ENCODE data around the gene PNPLA7. TPM values are rescaled to one million over a fixed set of nuclear protein-coding genes. Genes with fewer than 3 reads are reported as not detected.

Gene PNPLA7
- total and polyA plus RNA-seq, 2 of the 4 experiments (the other 2 are of a cell fraction) = under 0.01 to 0.89 TPM

- Histone ChIP-seq H2AFZ (replicated peaks; ENCODE audit: low read length, poor library complexity) (no peak overlapping the region), H3K23ac (ENCODE audit: low read depth, low read length) (no peak overlapping the region), H3K79me1 (ENCODE audit: low read depth in 1 of 2, low read length in 2 of 2) (no peaks in the 10 kb centered on the region), H3K4me2 (ENCODE audit: low read depth, low read length) (no peak overlapping the region), H3K4ac (ENCODE audit: low read depth, low read length) (no peak overlapping the region), H3K4me1 (ENCODE audit: control insufficient read depth, insufficient read depth, low read length) (peaks cover 6% of the 10 kb centered on the region), H3K18ac (ENCODE audit: low read depth, low read length) (no peak overlapping the region), H2BK20ac (ENCODE audit: low read depth, low read length) (no peak overlapping the region), H2BK15ac (ENCODE audit: low read depth, low read length) (no peak overlapping the region), H3K9me3 (ENCODE audit: control insufficient read depth, insufficient read depth, low read length) (no peaks in the 10 kb centered on the region), H3K4me3 (ENCODE audit: insufficient read depth, low read depth, low read length) (no peak overlapping the region), H3K9me1 (ENCODE audit: insufficient read depth, low read length) (peaks cover 6% of the 10 kb centered on the region), H3K9ac (ENCODE audit: low read depth, low read length) (no peak overlapping the region), H3K36me3 (ENCODE audit: control insufficient read depth, insufficient read depth, low read length) (no peaks in the 10 kb centered on the region), H2AK5ac (ENCODE audit: low read depth, low read length) (no peak overlapping the region), H3K27me3 (ENCODE audit: control insufficient read depth, insufficient read depth, low read length) (peaks cover 28% of the 10 kb centered on the region), H3K14ac (replicated peaks; ENCODE audit: low read depth, low read length) (no peak overlapping the region), H4K91ac (ENCODE audit: insufficient read depth, low read depth, low read length) (no peak overlapping the region), H4K5ac (ENCODE audit: low read depth, low read length) (no peak overlapping the region), H2BK5ac (ENCODE audit: low read depth, low read length, poor library complexity, severe bottlenecking) (no peak overlapping the region), H4K20me1 (ENCODE audit: insufficient read depth, low read length) (peaks cover 6% of the 10 kb centered on the region; the same call in 1 of the 2 replicates), H3K56ac (ENCODE audit: extremely low read depth, insufficient read depth, low read length) (no peak overlapping the region), H2AK9ac (replicated peaks; ENCODE audit: low read depth, low read length, poor library complexity) (no peak overlapping the region), H4K8ac (ENCODE audit: low read depth in 2 of 2, low read length in 2 of 2) (no peak overlapping the region), H2BK120ac (ENCODE audit: low read depth, low read length) (no peak overlapping the region), H3K27ac (ENCODE audit: insufficient read depth, low read length) (no peak overlapping the region)
- POLR2A ChIA-PET (ENCODE audit: unreplicated experiment) = no interaction called here
- dilution Hi-C loops (cut with HindIII; ENCODE audit: low sequenced_read_pairs, unreplicated experiment) (no loop called here), intact Hi-C loops (cut with micrococcal nuclease) (no loop called here), in situ Hi-C loops (cut with MboI; ENCODE audit: low sequenced_read_pairs) (no loop called here)
- ATAC-seq (ENCODE audit: low read depth) = no peak
- CTCF ChIA-PET = no interaction called here
- DNase-seq = no peak
- TF ChIP-seq CHD1 (IDR thresholded peaks at IDR 0.05; ENCODE audit: low read depth, low read length) (no peak), SMC3 (IDR thresholded peaks at IDR 0.05; ENCODE audit: low read depth, low read length) (no peak), MXI1 (IDR thresholded peaks at IDR 0.05; ENCODE audit: borderline replicate concordance, low read depth, low read length) (no peak), RFX5 (IDR thresholded peaks at IDR 0.05; ENCODE audit: low read depth, low read length) (no peak), MAZ (IDR thresholded peaks at IDR 0.05; ENCODE audit: borderline replicate concordance, low read depth, low read length) (no peak), RCOR1 (IDR thresholded peaks at IDR 0.05; ENCODE audit: insufficient replicate concordance, low read length) (no peak), NFE2L2 (IDR thresholded peaks at IDR 0.05; ENCODE audit: low read depth, low read length) (no peak), BHLHE40 (IDR thresholded peaks at IDR 0.05; ENCODE audit: low read depth, low read length) (no peak)
- 87% methylated on average over 16 of the region's 27 CpGs; no CpG with 5 or more reads in 1 of the 2 experiments for WGBS, 2 experiments (ENCODE audit: extremely low coverage in 2 of 2, insufficient read length in 1 of 2)
- BruUV-seq (replicated peaks) = no TSS peak
Observed at GRCh38 chr9:137484551-137485315, 65.5 kb downstream of the PNPLA7 start.

Measured in IMR-90 (cell line).